Endodermal cell (in vitro differentiated cells): Measurements from ENCODE around the gene SPAG16. TPM values are rescaled to one million over a fixed set of nuclear protein-coding genes. Genes with fewer than 3 reads are reported as not detected.

ENCODE experiments used
- DNase-seq: peaks from one replicate; pipeline ENCODE4 v3.0.0-alpha.2; 2017
- H3K27ac ChIP-seq: 2 replicates; pipeline ENCODE4 v1.5.1; 2013; ENCODE audit warnings: mild to moderate bottlenecking, low read depth, low read length, moderate library complexity
- H3K27me3 ChIP-seq: 2 replicates; pipeline ENCODE4 v1.6.1; 2013; ENCODE audit warnings: mild to moderate bottlenecking, low read length, moderate library complexity; ENCODE audit not compliant: insufficient read depth, control insufficient read depth, poor library complexity, severe bottlenecking
- H3K36me3 ChIP-seq: 2 replicates; pipeline ENCODE4 v1.7.0; 2013; ENCODE audit warnings: mild to moderate bottlenecking, low read length, moderate library complexity; ENCODE audit not compliant: control insufficient read depth, insufficient read depth
- H3K4me1 ChIP-seq: one replicate; pipeline ENCODE4 v1.7.0; 2013; ENCODE audit warnings: low read length; ENCODE audit not compliant: control insufficient read depth, insufficient read depth
- H3K4me3 ChIP-seq: 2 replicates; pipeline ENCODE4 v1.5.1; 2013; ENCODE audit warnings: mild to moderate bottlenecking, low read length, moderate library complexity
- H3K9ac ChIP-seq: 2 replicates; pipeline ENCODE4 v1.6.1; 2013; ENCODE audit warnings: mild to moderate bottlenecking, low read length, moderate library complexity; ENCODE audit not compliant: poor library complexity, severe bottlenecking; ENCODE audit errors: extremely low read depth
- H3K9me3 ChIP-seq: 2 replicates; pipeline ENCODE4 v1.6.1; 2013; ENCODE audit warnings: mild to moderate bottlenecking, low read length, moderate library complexity; ENCODE audit not compliant: control insufficient read depth
- H3K27ac Mint-ChIP-seq: 2 replicates; pipeline ENCODE4 v1.8.0; 2020; ENCODE audit warnings: mixed read lengths
- H3K27me3 Mint-ChIP-seq: 2 replicates; pipeline ENCODE4 v1.8.0; 2021; ENCODE audit warnings: mild to moderate bottlenecking, mixed read lengths; ENCODE audit not compliant: insufficient read depth
- H3K36me3 Mint-ChIP-seq: 2 replicates; pipeline ENCODE4 v1.8.0; 2020; ENCODE audit warnings: low read depth, mixed read lengths
- H3K4me1 Mint-ChIP-seq: 2 replicates; pipeline ENCODE4 v1.8.0; 2020; ENCODE audit warnings: mixed read lengths
- H3K4me3 Mint-ChIP-seq: 2 replicates; pipeline ENCODE4 v1.8.0; 2020; ENCODE audit warnings: mild to moderate bottlenecking, moderate library complexity, mixed read lengths
- H3K9me3 Mint-ChIP-seq: 2 replicates; pipeline ENCODE4 v1.8.0; 2020; ENCODE audit warnings: mild to moderate bottlenecking, mixed read lengths
- CTCF ChIP-seq: fragments of 200-600 bp; sonication (generic); conservative IDR thresholded peaks from 2 replicates; pipeline ENCODE4 v1.5.0; 2021; ENCODE audit warnings: antibody characterized with exemption, mild to moderate bottlenecking
- WGBS, 2 experiments: methylation state at CpG; one replicate each; pipeline versions ENCODE4 v1.1.5 to v1.1.7; 2013; ENCODE audit warnings: missing lambda C conversion rate in 2 of 2, mixed read lengths in 1 of 2; ENCODE audit not compliant: insufficient coverage in 1 of 2, insufficient read length in 1 of 2; 5-methylcytosine and 5-hydroxymethylcytosine counted together
- total RNA-seq, 2 donors: library from RNA; stranded (reverse); fragmentation: NEBNext Ultra II Directional in 1 of 2; extraction: Animal tissue kit (Norgen Biotek cat#: 25700) in 1 of 2; gene quantifications; 2 replicates in 1 of 2; 3 replicates in 1 of 2; pipeline ENCODE4 v1.2.1, GENCODE V29; 2021

SPAG16 gene
- total RNA-seq, 2 donors from 2014 or later: 27.8 to 38.2 TPM

GRCh38 chr2:214220251-214220650 lies 936.0 kb downstream of the SPAG16 start:
- no peaks in the 10 kb centered on the region for H3K4me1 ChIP-seq
- no peaks in the 10 kb centered on the region for H3K27me3 ChIP-seq
- Mint-ChIP-seq H3K27ac (no peak overlapping the region), H3K36me3 (no peaks in the 10 kb centered on the region), H3K4me1 (no peaks in the 10 kb centered on the region), H3K4me3 (no peak overlapping the region), H3K9me3 (no peaks in the 10 kb centered on the region), H3K27me3 (no peaks in the 10 kb centered on the region)
- H3K36me3 ChIP-seq: no peaks in the 10 kb centered on the region
- no peak for TF ChIP-seq CTCF
- no peak overlapping the region for H3K4me3 ChIP-seq
- WGBS, 2 experiments: 95% methylated on average over 2 of the region's 3 CpGs; no CpG with 5 or more reads in 1 of the 2 experiments
- H3K9ac ChIP-seq: no peak overlapping the region
- DNase-seq: no peak
- no peak overlapping the region for H3K27ac ChIP-seq
- H3K9me3 ChIP-seq: no peaks in the 10 kb centered on the region

GRCh38 chr2:214226061-214226460 lies 941.8 kb downstream of the SPAG16 start:
- H3K36me3 Mint-ChIP-seq: no peaks in the 10 kb centered on the region
- no peak for TF ChIP-seq CTCF
- no peak overlapping the region for H3K4me3 Mint-ChIP-seq
- H3K27ac Mint-ChIP-seq: no peak overlapping the region
- H3K27me3 Mint-ChIP-seq: no peaks in the 10 kb centered on the region
- Histone ChIP-seq H3K9me3 (no peaks in the 10 kb centered on the region), H3K27me3 (no peaks in the 10 kb centered on the region), H3K36me3 (no peaks in the 10 kb centered on the region), H3K9ac (no peak overlapping the region), H3K27ac (no peak overlapping the region), H3K4me1 (no peaks in the 10 kb centered on the region), H3K4me3 (no peak overlapping the region)
- H3K4me1 Mint-ChIP-seq: no peaks in the 10 kb centered on the region
- no peak for DNase-seq
- WGBS, 2 experiments: 85% methylated on average over 2 of the region's 2 CpGs; no CpG with 5 or more reads in 1 of the 2 experiments
- H3K9me3 Mint-ChIP-seq: no peaks in the 10 kb centered on the region

- WGBS, 2 experiments: 100% methylated on average over 1 of the region's 2 CpGs; no CpG with 5 or more reads in 1 of the 2 experiments
- H3K27ac ChIP-seq: no peak overlapping the region
- no peak overlapping the region for H3K4me3 ChIP-seq
- no peaks in the 10 kb centered on the region for H3K27me3 Mint-ChIP-seq
- no peaks in the 10 kb centered on the region for H3K4me1 ChIP-seq
- no peak overlapping the region for H3K27ac Mint-ChIP-seq
- no peaks in the 10 kb centered on the region for H3K27me3 ChIP-seq
- H3K36me3 Mint-ChIP-seq: no peaks in the 10 kb centered on the region
- TF ChIP-seq CTCF: no peak
- no peak overlapping the region for H3K4me3 Mint-ChIP-seq
- no peak for DNase-seq
- H3K9me3 Mint-ChIP-seq: no peaks in the 10 kb centered on the region
- no peaks in the 10 kb centered on the region for H3K9me3 ChIP-seq
- no peaks in the 10 kb centered on the region for H3K4me1 Mint-ChIP-seq
- H3K36me3 ChIP-seq: no peaks in the 10 kb centered on the region
- H3K9ac ChIP-seq: no peak overlapping the region
Measured at GRCh38 chr2:214232271-214232670, 948.0 kb downstream of the SPAG16 start.
